ENCODE data around the gene KATNAL1.

- TF ChIP-seq CTCF (IDR thresholded peaks at IDR 0.05; ENCODE audit: low read length), result no peak
- no peak for TF ChIP-seq EZH2 (optimal IDR thresholded peaks at IDR 0.05; ENCODE audit: low read depth, low read length)
Observed at GRCh38 chr13:30333616-30334015, 26.3 kb upstream of the KATNAL1 start.
